ENCODE results near the gene CERK.

CERK gene

DNA sequence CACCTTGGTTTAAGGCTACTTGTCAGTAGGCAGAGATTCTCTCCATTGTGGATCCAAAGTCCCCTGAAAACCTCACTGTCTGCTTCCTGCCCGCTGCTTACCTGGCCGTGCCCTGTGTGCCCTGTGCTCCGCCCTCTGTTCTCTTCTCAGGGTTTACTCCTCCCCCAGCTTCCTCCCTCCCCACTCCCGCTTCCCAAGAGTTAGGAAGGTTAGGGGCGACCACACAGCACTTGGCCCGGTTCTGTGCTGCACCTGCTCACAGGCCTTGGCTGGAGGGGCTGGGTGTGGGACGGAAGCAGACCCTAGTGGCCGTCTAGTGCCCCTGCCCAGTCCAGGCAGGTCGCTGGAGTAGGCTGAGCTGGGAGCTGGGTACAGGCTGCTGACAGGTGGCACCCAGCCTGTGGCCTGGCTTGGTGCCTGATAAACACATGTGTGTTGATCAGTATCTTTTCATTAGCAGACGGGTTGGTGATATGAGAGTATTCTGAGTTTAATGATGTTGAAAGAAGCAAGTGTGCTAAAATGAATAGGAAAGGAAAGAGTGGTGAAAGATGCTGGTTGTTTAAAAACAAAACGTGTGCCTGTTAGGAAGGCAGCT, 77.3 kb downstream of the CERK start:
- Histone ChIP-seq H3K27ac (ENCODE audit: low read depth, low read length) (no peak overlapping the region), H3K4me1 (ENCODE audit: control insufficient read depth in 5 of 5, insufficient read depth in 5 of 5, low read length in 5 of 5) (no peaks in the 10 kb centered on the region), H3K27me3 (ENCODE audit: control insufficient read depth in 5 of 5, insufficient read depth in 4 of 5, low read length in 5 of 5) (no peaks in the 10 kb centered on the region), H3K36me3 (ENCODE audit: control insufficient read depth in 5 of 5, insufficient read depth in 5 of 5, low read length in 5 of 5) (peaks cover 0 to 68% (median 46%) of the 10 kb centered on the region in 5 donors), H3K4me3 (ENCODE audit: low read depth in 1 of 5, low read length in 5 of 5) (no peak overlapping the region), H3K9ac (ENCODE audit: low read length in 5 of 5) (no peak overlapping the region), H3K9me3 (ENCODE audit: control insufficient read depth in 5 of 5, low read length in 5 of 5) (no peaks in the 10 kb centered on the region)

DNA sequence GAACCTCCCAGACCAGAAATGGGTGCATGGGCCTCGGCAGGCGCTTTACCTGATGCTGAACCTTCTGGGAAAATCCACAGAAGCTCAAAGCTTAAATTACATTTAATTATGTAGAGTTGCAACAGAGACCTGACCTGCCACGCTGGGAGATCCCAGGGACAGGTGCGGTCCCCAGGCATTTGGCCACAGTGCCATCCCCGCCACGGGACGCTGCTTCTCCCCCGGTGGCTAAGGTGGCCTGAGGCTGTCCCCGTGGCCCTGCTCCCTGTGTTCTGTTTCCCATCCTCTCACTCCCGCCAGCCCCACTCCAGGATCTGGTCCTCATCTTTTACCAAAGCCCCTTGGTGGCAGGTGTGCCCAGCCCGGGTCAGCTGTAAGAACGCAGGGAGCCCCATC, 78.3 kb downstream of the CERK start:
- no peak overlapping the region for H3K27ac ChIP-seq (ENCODE audit: low read depth, low read length)
- H3K27me3 ChIP-seq (ENCODE audit: control insufficient read depth in 5 of 5, insufficient read depth in 4 of 5, low read length in 5 of 5), result no peaks in the 10 kb centered on the region
- H3K36me3 ChIP-seq (ENCODE audit: control insufficient read depth in 5 of 5, insufficient read depth in 5 of 5, low read length in 5 of 5), result peaks cover 0 to 59% (median 38%) of the 10 kb centered on the region in 5 donors
- no peaks in the 10 kb centered on the region for H3K9me3 ChIP-seq (ENCODE audit: control insufficient read depth in 5 of 5, low read length in 5 of 5)
- H3K9ac ChIP-seq (ENCODE audit: low read length in 5 of 5), result no peak overlapping the region
- no peak overlapping the region for H3K4me3 ChIP-seq (ENCODE audit: low read depth in 1 of 5, low read length in 5 of 5)
- no peaks in the 10 kb centered on the region for H3K4me1 ChIP-seq (ENCODE audit: control insufficient read depth in 5 of 5, insufficient read depth in 5 of 5, low read length in 5 of 5)

DNA sequence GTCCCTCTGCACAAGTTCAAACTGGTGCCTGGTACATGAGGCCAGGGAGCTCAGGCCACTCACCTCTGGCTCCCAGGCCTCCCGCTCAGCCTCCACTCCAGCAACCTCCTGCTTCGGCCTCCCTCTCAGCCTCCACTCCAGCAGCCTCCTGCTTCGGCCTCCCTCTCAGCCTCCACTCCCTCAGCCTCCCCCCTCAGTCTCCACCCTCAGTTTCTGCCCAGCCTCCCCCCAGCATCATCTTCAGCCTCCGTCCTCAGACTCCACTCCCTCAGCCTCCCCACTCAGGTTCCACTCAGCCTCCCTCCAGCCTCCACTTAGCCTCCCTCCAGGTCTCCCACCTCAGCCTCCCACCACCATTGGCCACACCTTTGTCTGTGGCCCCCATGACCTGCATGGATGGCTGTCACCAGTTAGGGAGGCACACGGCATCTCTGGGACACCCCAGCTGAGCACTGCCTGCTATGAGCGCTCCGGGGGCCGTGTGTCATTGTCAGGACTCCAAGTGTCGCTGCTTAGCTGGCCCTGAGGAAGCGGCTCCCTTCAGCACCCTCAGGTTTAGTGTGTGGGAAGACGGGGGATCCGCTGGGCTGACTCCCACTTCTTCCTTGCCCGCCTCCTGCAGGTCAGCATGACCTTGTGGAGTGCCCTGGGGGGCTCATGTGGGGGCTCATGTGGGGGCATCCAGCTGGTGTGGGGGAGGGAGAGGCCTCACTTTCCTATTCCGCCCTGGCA, 78.8 kb downstream of the CERK start:
- H3K27me3 ChIP-seq (ENCODE audit: control insufficient read depth in 5 of 5, insufficient read depth in 4 of 5, low read length in 5 of 5), result no peaks in the 10 kb centered on the region
- no peaks in the 10 kb centered on the region for H3K9me3 ChIP-seq (ENCODE audit: control insufficient read depth in 5 of 5, low read length in 5 of 5)
- peaks cover 0 to 54% (median 33%) of the 10 kb centered on the region in 5 donors for H3K36me3 ChIP-seq (ENCODE audit: control insufficient read depth in 5 of 5, insufficient read depth in 5 of 5, low read length in 5 of 5)
- no peak overlapping the region for H3K9ac ChIP-seq (ENCODE audit: low read length in 5 of 5)
- no peak overlapping the region for H3K27ac ChIP-seq (ENCODE audit: low read depth, low read length)
- H3K4me3 ChIP-seq (ENCODE audit: low read depth in 1 of 5, low read length in 5 of 5), result no peak overlapping the region
- no peaks in the 10 kb centered on the region for H3K4me1 ChIP-seq (ENCODE audit: control insufficient read depth in 5 of 5, insufficient read depth in 5 of 5, low read length in 5 of 5)

DNA sequence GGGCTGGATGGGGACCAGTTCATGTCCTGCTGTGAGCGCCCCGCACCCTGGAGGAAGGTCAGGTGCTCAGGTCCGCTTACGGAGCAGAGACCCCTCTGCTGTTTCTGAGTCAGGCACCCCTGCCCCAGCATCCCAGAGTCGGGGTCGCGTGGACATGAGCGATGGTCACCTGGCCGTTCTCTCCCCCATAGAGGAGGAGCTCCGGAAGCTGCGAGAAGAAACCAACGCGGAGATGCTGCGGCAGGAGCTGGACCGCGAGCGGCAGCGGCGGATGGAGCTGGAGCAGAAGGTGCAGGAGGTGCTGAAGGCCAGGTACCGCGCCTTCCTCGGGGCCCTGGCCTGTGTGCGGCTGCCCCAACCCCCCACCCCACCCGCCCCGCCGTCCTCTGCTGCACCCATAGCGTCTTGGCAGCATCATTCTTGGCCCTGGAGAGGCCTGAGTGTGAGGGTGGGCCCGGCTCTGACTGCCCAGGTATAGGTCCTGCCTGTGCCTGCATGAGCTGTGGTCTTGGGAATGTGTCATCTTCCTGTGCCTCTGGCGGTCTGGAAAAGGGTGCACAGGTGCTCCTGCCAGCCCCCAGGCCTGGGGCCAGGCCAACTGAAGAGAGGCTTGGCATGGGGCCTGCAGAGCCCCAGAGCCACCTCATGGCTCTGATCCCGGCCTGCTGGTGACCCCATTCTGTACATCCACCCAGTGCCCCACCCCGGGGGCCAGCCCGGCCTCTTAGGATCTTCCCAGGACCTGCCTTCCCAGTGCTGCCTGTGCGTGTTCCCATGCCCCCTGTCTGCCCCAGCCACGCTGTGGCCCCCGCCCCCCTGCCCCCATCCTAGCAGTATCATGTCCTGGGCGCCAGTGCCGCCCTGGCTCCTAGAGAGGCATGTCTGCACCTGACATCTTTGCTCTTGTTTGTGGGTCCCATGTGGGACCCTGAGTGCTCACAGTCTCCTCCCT, 79.8 kb downstream of the CERK start:
- Histone ChIP-seq H3K27ac (ENCODE audit: low read depth, low read length) (no peak overlapping the region), H3K4me1 (ENCODE audit: control insufficient read depth in 5 of 5, insufficient read depth in 5 of 5, low read length in 5 of 5) (peaks cover 0 to 5% (median 3%) of the 10 kb centered on the region in 5 donors), H3K9me3 (ENCODE audit: control insufficient read depth in 5 of 5, low read length in 5 of 5) (no peaks in the 10 kb centered on the region), H3K27me3 (ENCODE audit: control insufficient read depth in 5 of 5, insufficient read depth in 4 of 5, low read length in 5 of 5) (no peaks in the 10 kb centered on the region), H3K4me3 (ENCODE audit: low read depth in 1 of 5, low read length in 5 of 5) (no peak overlapping the region), H3K36me3 (ENCODE audit: control insufficient read depth in 5 of 5, insufficient read depth in 5 of 5, low read length in 5 of 5) (peaks cover 0 to 44% (median 24%) of the 10 kb centered on the region in 5 donors), H3K9ac (ENCODE audit: low read length in 5 of 5) (no peak overlapping the region)

DNA sequence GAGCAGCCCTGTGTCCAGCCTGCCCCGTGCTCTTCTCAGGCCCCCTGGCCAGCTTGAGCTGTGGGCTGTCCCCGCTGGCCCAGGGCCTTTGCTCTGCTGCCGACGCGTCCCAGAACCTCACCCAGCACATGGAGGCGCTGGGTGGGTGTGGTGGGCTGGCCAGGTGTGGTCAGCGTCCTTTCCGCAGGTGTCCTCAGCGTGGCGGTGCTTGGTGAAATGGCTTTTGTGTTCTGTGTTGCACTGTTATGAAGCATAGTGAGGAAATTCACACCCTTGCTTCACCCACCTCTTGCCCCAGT, 80.4 kb downstream of the CERK start:
- H3K4me1 ChIP-seq (ENCODE audit: control insufficient read depth in 5 of 5, insufficient read depth in 5 of 5, low read length in 5 of 5), result peaks cover 0 to 11% (median 9%) of the 10 kb centered on the region in 5 donors
- no peaks in the 10 kb centered on the region for H3K27me3 ChIP-seq (ENCODE audit: control insufficient read depth in 5 of 5, insufficient read depth in 4 of 5, low read length in 5 of 5)
- H3K4me3 ChIP-seq (ENCODE audit: low read depth in 1 of 5, low read length in 5 of 5), result no peak overlapping the region
- peaks cover 0 to 37% (median 18%) of the 10 kb centered on the region in 5 donors for H3K36me3 ChIP-seq (ENCODE audit: control insufficient read depth in 5 of 5, insufficient read depth in 5 of 5, low read length in 5 of 5)
- H3K9me3 ChIP-seq (ENCODE audit: control insufficient read depth in 5 of 5, low read length in 5 of 5), result no peaks in the 10 kb centered on the region
- no peak overlapping the region for H3K27ac ChIP-seq (ENCODE audit: low read depth, low read length)
- H3K9ac ChIP-seq (ENCODE audit: low read length in 5 of 5), result no peak overlapping the region

DNA sequence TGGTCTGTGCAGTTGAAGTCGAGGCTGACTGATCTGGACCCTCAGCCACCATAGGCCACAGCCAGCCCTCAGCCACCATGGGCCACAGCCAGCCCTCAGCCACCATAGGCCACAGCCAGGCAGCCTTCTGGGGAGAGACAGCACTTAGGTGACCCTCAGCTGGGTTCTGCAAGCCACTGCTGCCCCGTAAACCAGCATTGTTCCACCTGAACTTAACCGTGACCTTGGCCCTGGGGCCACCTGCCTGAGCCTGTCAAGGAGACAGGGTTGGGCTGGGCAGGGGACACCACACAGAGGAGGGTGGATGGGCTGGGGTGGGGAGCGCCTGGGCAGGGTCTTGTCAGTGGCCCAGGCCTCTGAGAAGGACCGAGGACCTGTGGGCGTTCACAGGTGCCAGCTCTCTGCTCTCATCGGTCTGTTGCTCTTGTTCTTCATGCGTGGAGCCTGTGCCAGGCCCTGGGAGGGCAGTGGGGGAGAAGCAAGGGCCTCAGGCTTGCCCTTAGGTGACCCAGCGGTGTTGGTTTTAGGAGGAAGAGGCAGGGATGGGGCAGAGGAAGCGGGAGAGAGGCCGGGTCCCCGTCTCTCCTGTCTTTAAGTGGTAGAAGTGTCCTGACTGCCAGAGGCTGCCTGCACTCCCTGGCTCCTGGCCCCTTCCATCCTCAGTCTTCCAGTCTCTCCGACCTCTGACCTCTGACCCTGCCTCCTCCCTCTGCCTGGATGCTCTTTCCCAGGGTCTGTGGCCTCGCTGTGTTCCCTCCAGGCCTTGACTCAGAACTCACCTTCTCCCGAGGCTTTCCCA, 81.0 kb downstream of the CERK start:
- H3K4me3 ChIP-seq (ENCODE audit: low read depth in 1 of 5, low read length in 5 of 5), result no peak overlapping the region
- H3K9me3 ChIP-seq (ENCODE audit: control insufficient read depth in 5 of 5, low read length in 5 of 5), result no peaks in the 10 kb centered on the region
- no peak overlapping the region for H3K27ac ChIP-seq (ENCODE audit: low read depth, low read length)
- peaks cover under 1 to 17% (median 15%) of the 10 kb centered on the region in 5 donors for H3K4me1 ChIP-seq (ENCODE audit: control insufficient read depth in 5 of 5, insufficient read depth in 5 of 5, low read length in 5 of 5)
- no peaks in the 10 kb centered on the region for H3K27me3 ChIP-seq (ENCODE audit: control insufficient read depth in 5 of 5, insufficient read depth in 4 of 5, low read length in 5 of 5)
- no peak overlapping the region for H3K9ac ChIP-seq (ENCODE audit: low read length in 5 of 5)
- H3K36me3 ChIP-seq (ENCODE audit: control insufficient read depth in 5 of 5, insufficient read depth in 5 of 5, low read length in 5 of 5), result peaks cover 0 to 32% (median 15%) of the 10 kb centered on the region in 5 donors

DNA sequence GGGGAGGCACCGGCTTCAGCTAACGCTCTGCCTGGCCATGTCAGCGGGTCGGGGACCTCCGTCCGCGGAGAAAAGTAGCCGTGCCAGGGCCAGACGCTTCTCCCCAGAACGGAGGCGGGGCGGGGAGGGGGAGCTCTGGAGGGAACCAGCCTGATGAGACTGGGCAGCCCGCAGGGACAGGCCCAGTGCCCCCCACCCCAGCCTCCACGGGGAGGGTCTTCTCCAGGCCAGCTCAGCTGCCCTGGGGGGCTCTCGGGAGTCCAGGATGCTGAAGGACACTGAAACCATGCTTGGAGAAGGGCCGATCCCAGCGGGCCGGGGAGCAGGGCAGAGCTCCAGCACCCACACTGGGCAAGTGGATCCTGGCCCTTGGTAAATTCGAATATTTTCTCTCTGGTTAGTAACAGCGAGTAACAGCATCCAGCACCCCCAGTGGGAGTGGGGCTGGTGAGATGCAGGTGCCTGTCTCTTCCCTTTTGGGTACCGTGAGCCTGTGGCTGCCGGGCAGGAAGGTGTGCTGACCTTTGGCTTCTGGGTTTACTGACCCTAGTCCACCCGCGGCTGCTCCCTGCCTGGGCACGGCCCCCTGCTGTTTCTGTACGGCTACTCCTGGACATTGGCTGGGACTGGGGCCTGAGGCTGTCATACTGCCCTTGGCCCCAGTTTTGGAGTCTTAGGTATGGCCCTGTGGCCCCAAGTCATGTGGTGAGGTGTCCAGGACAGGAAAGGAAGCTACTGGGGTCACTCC, 82.0 kb downstream of the CERK start:
- Histone ChIP-seq H3K4me1 (ENCODE audit: control insufficient read depth in 5 of 5, insufficient read depth in 5 of 5, low read length in 5 of 5) (peaks cover 2 to 27% (median 18%) of the 10 kb centered on the region in 5 donors), H3K36me3 (ENCODE audit: control insufficient read depth in 5 of 5, insufficient read depth in 5 of 5, low read length in 5 of 5) (peaks cover 0 to 26% (median 14%) of the 10 kb centered on the region in 5 donors), H3K27me3 (ENCODE audit: control insufficient read depth in 5 of 5, insufficient read depth in 4 of 5, low read length in 5 of 5) (no peaks in the 10 kb centered on the region), H3K9me3 (ENCODE audit: control insufficient read depth in 5 of 5, low read length in 5 of 5) (no peaks in the 10 kb centered on the region), H3K27ac (ENCODE audit: low read depth, low read length) (no peak overlapping the region), H3K4me3 (ENCODE audit: low read depth in 1 of 5, low read length in 5 of 5) (no peak overlapping the region), H3K9ac (ENCODE audit: low read length in 5 of 5) (no peak overlapping the region)

DNA sequence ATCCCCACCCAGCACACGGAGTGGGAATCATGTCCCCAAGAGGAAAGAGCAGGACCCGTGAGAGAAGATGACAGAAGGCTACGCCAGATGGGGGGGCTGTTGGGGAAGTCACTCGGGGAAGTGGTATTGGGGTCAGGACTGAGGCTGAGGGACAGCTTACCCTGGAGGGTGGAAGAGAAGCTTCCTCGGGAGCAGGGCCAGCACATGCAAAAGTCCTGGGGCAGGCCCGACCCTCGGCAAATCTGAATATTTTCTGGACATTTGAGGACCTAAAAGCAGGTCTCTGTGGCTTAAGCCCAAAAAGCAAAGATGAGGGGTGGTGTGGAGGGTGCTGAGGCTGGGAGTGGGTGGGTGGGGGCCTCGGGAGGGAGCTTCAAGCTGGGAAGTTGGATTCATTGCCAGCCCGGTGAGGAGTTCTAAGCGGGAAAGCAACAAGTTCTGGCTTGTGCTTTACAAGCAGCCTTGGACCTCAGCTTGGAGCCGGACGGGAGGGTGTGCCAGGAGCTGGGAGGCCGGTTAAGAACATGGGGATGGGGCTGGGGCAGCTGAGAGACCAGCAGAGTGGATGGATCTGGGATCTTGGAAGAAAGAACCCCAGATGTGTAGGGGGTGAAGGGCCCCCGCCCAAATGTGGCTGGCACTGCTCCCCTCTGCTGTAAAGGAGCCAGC, 83.0 kb downstream of the CERK start:
- peaks cover 0 to 22% (median 9%) of the 10 kb centered on the region in 5 donors for H3K36me3 ChIP-seq (ENCODE audit: control insufficient read depth in 5 of 5, insufficient read depth in 5 of 5, low read length in 5 of 5)
- H3K9me3 ChIP-seq (ENCODE audit: control insufficient read depth in 5 of 5, low read length in 5 of 5), result no peaks in the 10 kb centered on the region
- H3K4me3 ChIP-seq (ENCODE audit: low read depth in 1 of 5, low read length in 5 of 5), result no peak overlapping the region
- H3K27me3 ChIP-seq (ENCODE audit: control insufficient read depth in 5 of 5, insufficient read depth in 4 of 5, low read length in 5 of 5), result no peaks in the 10 kb centered on the region
- H3K4me1 ChIP-seq (ENCODE audit: control insufficient read depth in 5 of 5, insufficient read depth in 5 of 5, low read length in 5 of 5), result peaks cover 2 to 37% (median 27%) of the 10 kb centered on the region in 5 donors
- H3K27ac ChIP-seq (ENCODE audit: low read depth, low read length), result no peak overlapping the region
- no peak overlapping the region for H3K9ac ChIP-seq (ENCODE audit: low read length in 5 of 5)

DNA sequence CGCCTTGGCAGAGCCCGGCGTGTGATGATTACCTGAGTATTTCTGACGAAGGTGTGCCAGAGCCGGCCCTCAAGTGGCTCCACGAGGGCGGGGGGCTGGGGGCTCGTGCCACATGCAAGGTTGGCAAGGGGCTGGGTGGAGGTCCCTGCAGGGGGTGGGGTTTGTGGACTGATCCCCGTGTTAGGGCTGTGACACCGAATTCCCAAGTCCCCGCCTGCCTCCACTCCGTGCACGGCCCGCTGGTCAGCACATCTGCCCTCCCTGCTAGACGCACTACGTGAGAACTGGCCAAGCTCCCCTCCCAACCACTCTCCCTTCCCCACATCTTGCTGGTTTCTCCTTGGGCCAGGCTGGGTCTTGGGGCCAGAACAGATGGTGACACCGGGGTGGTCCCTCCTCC, 83.6 kb downstream of the CERK start:
- H3K27ac ChIP-seq (ENCODE audit: low read depth, low read length), result no peak overlapping the region
- no peak overlapping the region for H3K4me3 ChIP-seq (ENCODE audit: low read depth in 1 of 5, low read length in 5 of 5)
- H3K4me1 ChIP-seq (ENCODE audit: control insufficient read depth in 5 of 5, insufficient read depth in 5 of 5, low read length in 5 of 5), result peaks cover 4 to 43% (median 33%) of the 10 kb centered on the region in 5 donors

More for the DNA sequence above, 83.6 kb downstream of the CERK start:
- Histone ChIP-seq H3K9ac (ENCODE audit: low read length in 5 of 5) (no peak overlapping the region), H3K27me3 (ENCODE audit: control insufficient read depth in 5 of 5, insufficient read depth in 4 of 5, low read length in 5 of 5) (no peaks in the 10 kb centered on the region), H3K9me3 (ENCODE audit: control insufficient read depth in 5 of 5, low read length in 5 of 5) (no peaks in the 10 kb centered on the region), H3K36me3 (ENCODE audit: control insufficient read depth in 5 of 5, insufficient read depth in 5 of 5, low read length in 5 of 5) (peaks cover 0 to 16% (median 8%) of the 10 kb centered on the region in 5 donors)
